Stimulated activated CD4-positive, alpha-beta T cell treated with anti-CD3 and anti-CD28 coated beads, Interleukin-1b, Interleukin-23, amount 100 ng/mL, for 48 hours (primary cell): ENCODE measurements around the gene PLIN1.

Experiments used
- DNase-seq: peaks from one replicate; pipeline ENCODE4 v3.0.0-alpha.2; 2020

Gene PLIN1

GRCh38 chr15:89652131-89652530, 27.0 kb downstream of the PLIN1 start:
- DNase-seq = no peak

- DNase-seq = no peak
These were observed 29.5 kb downstream of the PLIN1 start for GRCh38 chr15:89649716-89650115.

- DNase-seq = no peak
These were observed 30.0 kb downstream of the PLIN1 start for GRCh38 chr15:89649013-89649625.

- DNase-seq = no peak
These were observed 30.8 kb downstream of the PLIN1 start for GRCh38 chr15:89648106-89649012.

GRCh38 chr15:89647191-89647851, 31.8 kb downstream of the PLIN1 start:
- peak; percentile 68 for DNase-seq

- DNase-seq = no peak
These were observed 32.6 kb downstream of the PLIN1 start for GRCh38 chr15:89646416-89647141.

GRCh38 chr15:89645680-89646079, 33.5 kb downstream of the PLIN1 start:
- no peak for DNase-seq

- DNase-seq = no peak
These were observed 37.1 kb downstream of the PLIN1 start for GRCh38 chr15:89642106-89642505.

- DNase-seq = no peak
These were observed 38.1 kb downstream of the PLIN1 start for GRCh38 chr15:89641053-89641452.

- DNase-seq = no peak
These were observed 38.9 kb downstream of the PLIN1 start for GRCh38 chr15:89640245-89640644.

GRCh38 chr15:89633585-89633984, 45.6 kb downstream of the PLIN1 start:
- DNase-seq = no peak

- no peak for DNase-seq
These were observed 46.4 kb downstream of the PLIN1 start for GRCh38 chr15:89632563-89633430.

GRCh38 chr15:89631902-89632264, 47.3 kb downstream of the PLIN1 start:
- DNase-seq = no peak

- no peak for DNase-seq
These were observed 47.9 kb downstream of the PLIN1 start for GRCh38 chr15:89630974-89631901.

GRCh38 chr15:89630260-89630659, 48.9 kb downstream of the PLIN1 start:
- no peak for DNase-seq

- no peak for DNase-seq
These were observed 49.3 kb downstream of the PLIN1 start for GRCh38 chr15:89629829-89630228.

- no peak for DNase-seq
These were observed 50.1 kb downstream of the PLIN1 start for GRCh38 chr15:89628806-89629715.

GRCh38 chr15:89628301-89628700, 50.9 kb downstream of the PLIN1 start:
- DNase-seq = no peak

- no peak for DNase-seq
These were observed 51.8 kb downstream of the PLIN1 start for GRCh38 chr15:89627256-89627970.
